NCI-H2107 (cell line): ENCODE data around the gene ATF3.

ENCODE experiments used
- DNase-seq: peaks from one replicate; lab custom pipeline; 2025; lab: John Stamatoyannopoulos, UW

The ATF3 gene

GRCh38 chr1:212586206-212587015 lies 22.1 kb upstream of the ATF3 start:
- no peak for DNase-seq

- no peak for DNase-seq
Measured at GRCh38 chr1:212587016-212587887, 21.3 kb upstream of the ATF3 start.

DNA sequence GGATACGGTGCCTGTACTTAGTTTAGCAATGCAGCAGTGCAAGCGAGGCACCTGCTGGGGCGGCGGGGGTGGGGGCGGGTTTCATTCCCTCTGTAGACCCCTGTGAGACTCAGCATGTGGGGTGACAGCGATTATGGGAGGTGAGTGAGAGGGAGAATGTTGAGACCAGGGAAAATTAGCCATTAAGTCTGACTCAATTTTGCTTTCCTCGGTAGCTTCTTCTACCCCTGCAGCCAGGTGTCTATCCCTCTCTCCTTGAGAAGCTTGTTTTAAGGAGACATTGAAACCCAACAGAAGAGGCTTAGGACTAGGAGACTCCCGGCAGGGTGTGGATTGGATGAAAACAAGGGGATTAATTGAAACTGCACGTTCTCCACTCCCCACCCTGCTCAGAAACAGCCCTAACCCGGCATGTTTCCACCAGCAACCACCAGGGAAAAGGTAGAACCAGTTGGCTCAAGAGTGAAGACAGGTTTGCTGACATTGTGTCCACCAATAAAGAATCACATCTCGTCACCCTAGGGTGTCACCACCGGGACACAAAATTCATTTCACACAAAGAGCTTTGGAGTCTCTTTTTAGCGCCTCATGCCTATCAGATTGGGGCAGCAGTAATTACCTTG lies 20.6 kb upstream of the ATF3 start:
- no peak for DNase-seq

- no peak for DNase-seq
Measured at GRCh38 chr1:212589446-212589845, 19.1 kb upstream of the ATF3 start.

- DNase-seq: no peak
Measured at GRCh38 chr1:212591922-212592321, 16.6 kb upstream of the ATF3 start.

GRCh38 chr1:212593821-212594251 lies 14.7 kb upstream of the ATF3 start:
- DNase-seq: no peak

DNA sequence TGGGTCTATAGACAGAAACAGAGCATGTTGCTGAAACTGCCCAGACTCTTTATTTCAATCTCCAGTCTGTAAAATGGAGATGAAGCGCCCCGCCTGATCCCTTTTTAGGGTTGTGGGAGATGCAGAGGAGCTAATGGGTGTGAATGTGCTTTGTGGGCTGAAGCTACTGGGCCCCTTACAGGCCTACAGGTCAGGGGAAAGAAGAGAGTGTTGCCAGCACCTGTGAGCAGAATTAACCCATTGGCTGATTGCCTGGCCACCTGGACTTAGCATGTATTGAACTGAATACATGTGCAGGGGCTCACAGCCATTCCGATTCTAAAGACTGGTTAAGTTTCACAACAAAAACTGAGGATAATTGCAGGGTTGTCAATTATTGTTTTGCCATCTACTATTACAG lies 13.9 kb upstream of the ATF3 start:
- no peak for DNase-seq

GRCh38 chr1:212595229-212595628 lies 13.3 kb upstream of the ATF3 start:
- no peak for DNase-seq

GRCh38 chr1:212595787-212596714 lies 12.5 kb upstream of the ATF3 start:
- DNase-seq: no peak

GRCh38 chr1:212596798-212597197 lies 11.8 kb upstream of the ATF3 start:
- no peak for DNase-seq

DNA sequence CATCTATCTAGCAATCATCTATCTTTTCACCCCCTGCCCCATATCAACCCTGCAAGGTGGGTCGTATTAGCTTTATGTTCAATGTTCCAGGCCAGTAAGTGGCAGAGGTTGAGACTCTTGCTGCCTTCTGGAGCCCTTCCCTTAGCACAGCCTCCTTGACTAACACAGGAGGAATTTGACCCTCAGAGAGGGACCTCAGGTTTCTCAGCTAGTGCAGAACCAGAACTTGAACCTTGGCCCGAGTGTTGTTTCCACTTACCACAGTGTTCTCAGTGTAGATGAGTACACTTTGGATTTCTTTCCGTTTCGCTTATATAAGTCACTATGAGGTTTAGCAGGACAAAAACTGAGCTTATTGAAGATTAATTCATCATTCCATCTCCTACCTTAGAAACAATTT lies 11.1 kb upstream of the ATF3 start:
- no peak for DNase-seq

- DNase-seq: no peak
Measured at GRCh38 chr1:212600071-212600915, 8.3 kb upstream of the ATF3 start.

DNA sequence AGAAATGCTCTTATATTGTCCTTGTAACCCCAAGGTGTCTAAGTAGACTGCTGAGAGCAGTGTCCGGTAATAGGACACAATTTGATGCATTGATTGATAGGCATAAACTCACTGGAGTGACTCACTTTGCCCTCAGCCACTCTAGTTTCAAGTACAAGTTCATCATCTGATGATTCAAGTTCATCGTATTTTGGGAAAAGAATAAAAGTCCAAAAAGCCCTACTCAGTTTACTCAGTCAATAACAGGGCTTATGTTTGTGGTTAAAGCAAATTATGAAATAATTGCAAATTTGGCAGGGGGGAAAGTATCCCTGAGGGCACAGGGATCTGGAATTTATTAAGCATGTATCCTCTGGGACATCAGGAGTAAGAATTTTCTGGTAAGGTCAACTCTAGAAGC lies 7.6 kb upstream of the ATF3 start:
- no peak for DNase-seq

GRCh38 chr1:212601524-212601923 lies 7.0 kb upstream of the ATF3 start:
- DNase-seq: no peak

GRCh38 chr1:212605441-212606394 lies 2.8 kb upstream of the ATF3 start:
- no peak for DNase-seq

DNA sequence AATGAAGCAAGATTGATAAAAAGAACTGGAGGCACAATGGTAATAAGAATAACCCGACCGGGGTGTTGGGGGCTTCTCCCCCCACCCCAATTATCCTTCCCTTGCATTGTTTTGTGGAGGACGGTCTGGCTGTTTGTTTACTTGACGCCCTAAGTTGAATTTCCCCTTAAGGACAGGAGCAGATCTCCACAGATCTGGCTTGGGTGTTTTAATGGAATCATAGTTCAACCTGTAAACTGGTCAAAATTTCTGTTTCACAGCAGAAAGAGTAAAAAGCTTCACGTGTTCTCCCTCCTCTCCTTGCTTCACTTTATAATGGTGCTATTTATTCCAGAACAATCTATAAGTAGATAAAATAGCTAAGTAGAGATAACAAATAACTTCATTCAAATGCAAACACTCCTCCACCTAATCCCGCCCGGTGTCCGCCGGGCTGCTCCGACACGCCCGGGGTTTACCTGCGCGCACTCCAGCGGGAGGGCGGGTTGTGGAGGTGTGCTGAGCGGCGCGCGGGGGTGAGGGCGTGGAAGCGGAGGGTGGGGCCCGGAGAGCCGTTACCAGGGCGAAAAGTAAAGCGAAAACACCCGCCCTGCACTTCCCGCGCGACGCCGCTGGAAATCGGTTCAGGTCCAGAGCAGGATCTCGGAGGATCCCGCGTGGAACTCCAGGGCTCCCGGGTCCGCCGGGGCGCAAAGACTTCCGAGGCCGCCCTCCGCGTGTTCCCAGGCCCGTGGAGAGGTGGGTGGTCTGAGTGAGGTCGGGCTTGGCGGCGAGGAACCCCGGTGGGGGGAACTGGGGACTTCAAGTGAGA lies 2.0 kb upstream of the ATF3 start:
- no peak for DNase-seq

DNA sequence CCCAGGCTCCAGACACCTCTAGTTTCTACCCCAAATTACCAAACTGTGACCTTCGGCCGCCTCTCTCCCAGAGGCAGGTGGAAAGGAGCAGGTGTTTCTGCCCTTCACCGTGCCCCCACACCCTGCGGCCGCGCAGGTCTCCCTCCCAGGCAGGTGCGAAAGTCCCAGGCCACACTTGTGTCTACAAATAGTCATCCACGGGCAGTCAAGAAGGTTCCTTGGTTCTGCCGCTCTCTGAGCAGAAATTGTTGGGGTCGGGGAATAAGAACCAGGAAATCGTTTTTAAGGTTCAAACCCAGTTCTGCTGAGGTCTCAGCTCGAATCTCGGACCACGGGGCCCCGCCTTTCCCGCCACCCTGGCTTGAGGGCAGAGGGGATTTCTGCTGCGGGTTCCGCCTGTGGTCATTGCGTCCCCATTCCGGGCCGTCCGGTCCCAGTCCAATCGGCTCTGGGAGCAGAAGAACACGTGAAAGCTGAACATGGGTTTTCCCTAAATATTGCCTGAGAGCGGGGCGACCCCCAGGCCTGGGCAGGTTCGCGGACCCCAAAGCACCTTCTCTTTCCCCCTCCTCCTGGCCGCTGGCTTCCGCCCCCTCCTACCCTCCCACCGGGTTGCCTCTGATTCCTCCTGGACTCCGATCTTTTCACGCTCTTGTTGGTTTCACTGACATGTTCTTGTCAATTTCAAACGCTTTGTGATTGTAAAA lies 1.2 kb upstream of the ATF3 start:
- no peak for DNase-seq

GRCh38 chr1:212607913-212608391 lies 609 bp upstream of the ATF3 start:
- no peak for DNase-seq
